Mucosa of stomach (tissue), 1 donor: ENCODE data around the gene NFE2L2.
A peak's percentile ranks its signal among the peaks of the same experiment; 100 is the strongest.

Source experiments
- H3K27me3 ChIP-seq: one replicate; pipeline ENCODE4 v1.7.0; 2013; ENCODE audit warnings: mild to moderate bottlenecking, low read length; ENCODE audit not compliant: control insufficient read depth, insufficient read depth
- H3K36me3 ChIP-seq: one replicate; pipeline ENCODE4 v1.7.0; 2013; ENCODE audit warnings: low read length; ENCODE audit not compliant: control insufficient read depth, insufficient read depth
- H3K4me1 ChIP-seq: one replicate; pipeline ENCODE4 v1.7.0; 2013; ENCODE audit warnings: mild to moderate bottlenecking, low read length; ENCODE audit not compliant: control insufficient read depth, insufficient read depth
- H3K4me3 ChIP-seq: one replicate; pipeline ENCODE4 v1.7.0; 2013; ENCODE audit warnings: low read length
- H3K9ac ChIP-seq: one replicate; pipeline ENCODE4 v1.7.0; 2013; ENCODE audit warnings: mild to moderate bottlenecking, low read length, moderate library complexity
- H3K9me3 ChIP-seq: one replicate; pipeline ENCODE4 v1.7.0; 2013; ENCODE audit warnings: mild to moderate bottlenecking, low read length, moderate library complexity; ENCODE audit not compliant: control insufficient read depth
- donor health status: Pancreatic carcinoma.

Gene NFE2L2

GRCh38 chr2:177262092-177262491 lies 2.4 kb downstream of the NFE2L2 start:
- Histone ChIP-seq H3K9me3 (no peaks in the 10 kb centered on the region), H3K36me3 (no peaks in the 10 kb centered on the region), H3K9ac (peak overlapping the region; percentile 97), H3K4me1 (peaks cover 41% of the 10 kb centered on the region), H3K27me3 (no peaks in the 10 kb centered on the region), H3K4me3 (peak overlapping the region; percentile 91)

GRCh38 chr2:177261116-177262060 lies 3.1 kb downstream of the NFE2L2 start:
- no peaks in the 10 kb centered on the region for H3K27me3 ChIP-seq
- peak overlapping the region; percentile 91 for H3K4me3 ChIP-seq
- peaks cover 40% of the 10 kb centered on the region for H3K4me1 ChIP-seq
- H3K36me3 ChIP-seq = no peaks in the 10 kb centered on the region
- peak overlapping the region; percentile 97 for H3K9ac ChIP-seq
- no peaks in the 10 kb centered on the region for H3K9me3 ChIP-seq

GRCh38 chr2:177260379-177260778 lies 4.1 kb downstream of the NFE2L2 start:
- no peak overlapping the region for H3K4me3 ChIP-seq
- no peaks in the 10 kb centered on the region for H3K9me3 ChIP-seq
- H3K27me3 ChIP-seq = no peaks in the 10 kb centered on the region
- peaks cover 39% of the 10 kb centered on the region for H3K4me1 ChIP-seq
- H3K9ac ChIP-seq = no peak overlapping the region
- no peaks in the 10 kb centered on the region for H3K36me3 ChIP-seq

GRCh38 chr2:177258059-177258458 lies 6.5 kb downstream of the NFE2L2 start:
- Histone ChIP-seq H3K9me3 (no peaks in the 10 kb centered on the region), H3K4me1 (peaks cover 56% of the 10 kb centered on the region)

GRCh38 chr2:177257471-177257870 lies 7.1 kb downstream of the NFE2L2 start:
- Histone ChIP-seq H3K4me3 (no peak overlapping the region), H3K27me3 (no peaks in the 10 kb centered on the region), H3K36me3 (no peaks in the 10 kb centered on the region), H3K4me1 (peaks cover 62% of the 10 kb centered on the region), H3K9ac (no peak overlapping the region), H3K9me3 (no peaks in the 10 kb centered on the region)

More at GRCh38 chr2:177258059-177258458, 6.5 kb downstream of the NFE2L2 start:
- no peak overlapping the region for H3K4me3 ChIP-seq
- no peak overlapping the region for H3K9ac ChIP-seq
- no peaks in the 10 kb centered on the region for H3K27me3 ChIP-seq
- H3K36me3 ChIP-seq = no peaks in the 10 kb centered on the region

- H3K9ac ChIP-seq = no peak overlapping the region
- H3K27me3 ChIP-seq = no peaks in the 10 kb centered on the region
- H3K4me3 ChIP-seq = no peak overlapping the region
- H3K9me3 ChIP-seq = no peaks in the 10 kb centered on the region
- H3K4me1 ChIP-seq = peaks cover 63% of the 10 kb centered on the region
- H3K36me3 ChIP-seq = no peaks in the 10 kb centered on the region
Measured at GRCh38 chr2:177256695-177257094, 7.8 kb downstream of the NFE2L2 start.

- H3K27me3 ChIP-seq = no peaks in the 10 kb centered on the region
- no peaks in the 10 kb centered on the region for H3K36me3 ChIP-seq
- no peaks in the 10 kb centered on the region for H3K9me3 ChIP-seq
- H3K9ac ChIP-seq = no peak overlapping the region
- peaks cover 70% of the 10 kb centered on the region for H3K4me1 ChIP-seq
- H3K4me3 ChIP-seq = no peak overlapping the region
Measured at GRCh38 chr2:177256026-177256425, 8.5 kb downstream of the NFE2L2 start.

- H3K4me3 ChIP-seq = no peak overlapping the region
- H3K9me3 ChIP-seq = no peaks in the 10 kb centered on the region
- peaks cover 74% of the 10 kb centered on the region for H3K4me1 ChIP-seq
- H3K9ac ChIP-seq = no peak overlapping the region
- H3K36me3 ChIP-seq = no peaks in the 10 kb centered on the region
- no peaks in the 10 kb centered on the region for H3K27me3 ChIP-seq
Measured at GRCh38 chr2:177255227-177255601, 9.3 kb downstream of the NFE2L2 start.

GRCh38 chr2:177254433-177255226 lies 9.9 kb downstream of the NFE2L2 start:
- no peak overlapping the region for H3K4me3 ChIP-seq
- no peak overlapping the region for H3K9ac ChIP-seq
- H3K27me3 ChIP-seq = no peaks in the 10 kb centered on the region
- H3K36me3 ChIP-seq = no peaks in the 10 kb centered on the region
- H3K9me3 ChIP-seq = no peaks in the 10 kb centered on the region
- H3K4me1 ChIP-seq = peaks cover 72% of the 10 kb centered on the region

- Histone ChIP-seq H3K9ac (no peak overlapping the region), H3K4me1 (peaks cover 75% of the 10 kb centered on the region), H3K9me3 (no peaks in the 10 kb centered on the region), H3K36me3 (no peaks in the 10 kb centered on the region), H3K27me3 (no peaks in the 10 kb centered on the region), H3K4me3 (no peak overlapping the region)
Measured at GRCh38 chr2:177253704-177254103, 10.8 kb downstream of the NFE2L2 start.

GRCh38 chr2:177252808-177253531 lies 11.6 kb downstream of the NFE2L2 start:
- no peaks in the 10 kb centered on the region for H3K36me3 ChIP-seq
- no peak overlapping the region for H3K4me3 ChIP-seq
- peaks cover 76% of the 10 kb centered on the region for H3K4me1 ChIP-seq
- H3K9me3 ChIP-seq = no peaks in the 10 kb centered on the region
- H3K27me3 ChIP-seq = no peaks in the 10 kb centered on the region
- H3K9ac ChIP-seq = no peak overlapping the region
